ENCODE results near the gene CARD11. TPM values are rescaled to one million over a fixed set of nuclear protein-coding genes. Genes with fewer than 3 reads are reported as not detected.

The CARD11 gene
- polyA plus RNA-seq, 1 experiment = not detected

DNA sequence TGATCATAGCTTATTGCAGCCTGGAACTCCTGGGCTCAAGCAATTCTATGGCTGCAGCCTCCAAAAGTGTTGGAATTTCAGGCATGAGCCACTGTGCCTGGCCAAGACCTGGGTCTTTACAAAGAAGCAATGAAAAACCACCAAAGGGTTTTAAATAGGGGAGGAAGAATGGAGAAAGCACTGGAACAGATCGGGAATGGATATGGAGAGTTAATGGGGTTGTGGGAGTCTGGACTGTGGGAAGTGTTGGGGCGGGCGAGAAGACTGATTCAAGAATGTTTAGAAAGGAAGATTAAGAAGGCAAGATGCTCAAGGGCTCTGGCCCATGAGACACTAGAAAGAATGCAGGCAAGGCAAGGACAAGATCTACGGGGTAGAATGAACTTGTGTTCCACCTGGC, 98.5 kb downstream of the CARD11 start:
- H3K4me3 ChIP-seq (ENCODE audit: low read depth, low read length) = no peak overlapping the region
- ChIA-PET CTCF (no interaction called here), POLR2A (no interaction called here)
- TF ChIP-seq, protein P1, sequence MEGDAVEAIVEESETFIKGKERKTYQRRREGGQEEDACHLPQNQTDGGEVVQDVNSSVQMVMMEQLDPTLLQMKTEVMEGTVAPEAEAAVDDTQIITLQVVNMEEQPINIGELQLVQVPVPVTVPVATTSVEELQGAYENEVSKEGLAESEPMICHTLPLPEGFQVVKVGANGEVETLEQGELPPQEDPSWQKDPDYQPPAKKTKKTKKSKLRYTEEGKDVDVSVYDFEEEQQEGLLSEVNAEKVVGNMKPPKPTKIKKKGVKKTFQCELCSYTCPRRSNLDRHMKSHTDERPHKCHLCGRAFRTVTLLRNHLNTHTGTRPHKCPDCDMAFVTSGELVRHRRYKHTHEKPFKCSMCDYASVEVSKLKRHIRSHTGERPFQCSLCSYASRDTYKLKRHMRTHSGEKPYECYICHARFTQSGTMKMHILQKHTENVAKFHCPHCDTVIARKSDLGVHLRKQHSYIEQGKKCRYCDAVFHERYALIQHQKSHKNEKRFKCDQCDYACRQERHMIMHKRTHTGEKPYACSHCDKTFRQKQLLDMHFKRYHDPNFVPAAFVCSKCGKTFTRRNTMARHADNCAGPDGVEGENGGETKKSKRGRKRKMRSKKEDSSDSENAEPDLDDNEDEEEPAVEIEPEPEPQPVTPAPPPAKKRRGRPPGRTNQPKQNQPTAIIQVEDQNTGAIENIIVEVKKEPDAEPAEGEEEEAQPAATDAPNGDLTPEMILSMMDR (IDR thresholded peaks at IDR 0.05; ENCODE audit: insufficient read depth, low read depth, low read length) = no peak
- H3K27me3 ChIP-seq (ENCODE audit: control insufficient read depth, insufficient read depth, low read length) = no peaks in the 10 kb centered on the region
- no peaks in the 10 kb centered on the region for H3K36me3 ChIP-seq (ENCODE audit: control insufficient read depth, insufficient read depth, low read length)
- no peak for DNase-seq (ENCODE audit: low read depth)

DNA sequence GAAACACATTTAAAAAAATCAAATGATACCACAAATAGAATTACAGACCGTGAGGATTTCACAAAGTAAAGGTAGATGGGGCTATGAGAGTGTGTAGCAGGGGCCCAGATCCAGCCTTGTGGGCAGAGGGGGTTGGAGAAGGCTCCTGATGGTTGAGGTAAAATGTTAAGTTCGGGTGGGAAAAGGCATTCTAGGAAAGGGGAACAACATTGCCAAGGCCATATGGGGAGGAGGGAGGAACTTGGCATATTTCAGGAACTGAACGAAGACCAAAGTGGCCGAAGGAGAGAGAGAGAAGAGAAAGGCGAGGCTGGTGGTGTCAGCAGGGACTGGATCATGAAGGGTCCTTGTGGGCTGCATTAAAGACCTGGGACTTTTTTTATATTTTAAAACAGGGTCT, 98.9 kb downstream of the CARD11 start:
- POLR2A ChIA-PET = no interaction called here
- no peak overlapping the region for H3K4me3 ChIP-seq (ENCODE audit: low read depth, low read length)
- H3K27me3 ChIP-seq (ENCODE audit: control insufficient read depth, insufficient read depth, low read length) = no peaks in the 10 kb centered on the region
- CTCF ChIA-PET = no interaction called here
- H3K36me3 ChIP-seq (ENCODE audit: control insufficient read depth, insufficient read depth, low read length) = no peaks in the 10 kb centered on the region
- DNase-seq (ENCODE audit: low read depth) = no peak
- TF ChIP-seq, protein P1 (IDR thresholded peaks at IDR 0.05; ENCODE audit: insufficient read depth, low read depth, low read length) = no peak

- ChIA-PET CTCF (no interaction called here), POLR2A (no interaction called here)
- Histone ChIP-seq H3K4me3 (ENCODE audit: low read depth, low read length) (no peak overlapping the region), H3K27me3 (ENCODE audit: control insufficient read depth, insufficient read depth, low read length) (no peaks in the 10 kb centered on the region), H3K36me3 (ENCODE audit: control insufficient read depth, insufficient read depth, low read length) (no peaks in the 10 kb centered on the region)
- TF ChIP-seq, protein P1 (IDR thresholded peaks at IDR 0.05; ENCODE audit: insufficient read depth, low read depth, low read length) = no peak
- DNase-seq (ENCODE audit: low read depth) = no peak
These were observed 99.6 kb downstream of the CARD11 start for GRCh38 chr7:2943851-2944601.

DNA sequence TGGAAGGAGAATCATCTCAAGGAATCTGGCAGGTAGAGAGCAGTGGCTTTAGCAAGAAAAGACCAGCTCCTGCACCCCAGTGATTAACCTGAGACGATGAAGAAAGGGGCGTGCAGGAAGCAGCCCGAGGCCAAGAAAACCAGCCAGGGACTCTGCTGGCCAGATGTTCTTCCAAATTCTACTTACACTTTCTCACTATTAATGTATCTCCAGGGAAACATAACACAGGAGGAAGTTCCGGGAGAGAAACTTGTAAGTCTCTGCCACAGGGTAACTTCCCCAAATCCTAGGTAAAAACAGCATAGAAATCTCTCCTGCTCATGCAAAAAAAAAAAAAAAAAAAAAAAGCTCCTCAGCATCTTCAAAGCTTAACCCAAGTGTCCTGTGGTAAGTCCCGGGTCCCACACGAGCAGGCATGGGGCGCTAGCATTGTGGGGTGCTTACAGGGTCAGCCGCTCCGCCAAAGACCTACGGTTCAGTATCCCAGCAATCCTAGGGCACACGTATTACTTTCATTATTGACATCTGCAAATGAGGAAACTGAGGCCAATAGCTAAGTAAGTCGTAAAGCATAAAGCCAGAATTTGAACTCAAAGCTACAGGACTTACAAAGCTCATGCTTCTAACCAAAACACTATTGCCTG, 102.3 kb downstream of the CARD11 start:
- Histone ChIP-seq H3K4me3 (ENCODE audit: low read depth, low read length) (no peak overlapping the region), H3K36me3 (ENCODE audit: control insufficient read depth, insufficient read depth, low read length) (no peaks in the 10 kb centered on the region), H3K27me3 (ENCODE audit: control insufficient read depth, insufficient read depth, low read length) (no peaks in the 10 kb centered on the region)
- POLR2A ChIA-PET = no interaction called here
- CTCF ChIA-PET = no interaction called here
- DNase-seq (ENCODE audit: low read depth) = no peak
- TF ChIP-seq, protein P1 (IDR thresholded peaks at IDR 0.05; ENCODE audit: insufficient read depth, low read depth, low read length) = no peak

- ChIA-PET CTCF (no interaction called here), POLR2A (no interaction called here)
- no peaks in the 10 kb centered on the region for H3K36me3 ChIP-seq (ENCODE audit: control insufficient read depth, insufficient read depth, low read length)
- no peaks in the 10 kb centered on the region for H3K27me3 ChIP-seq (ENCODE audit: control insufficient read depth, insufficient read depth, low read length)
- TF ChIP-seq, protein P1 (IDR thresholded peaks at IDR 0.05; ENCODE audit: insufficient read depth, low read depth, low read length) = no peak
- no peak overlapping the region for H3K4me3 ChIP-seq (ENCODE audit: low read depth, low read length)
- no peak for DNase-seq (ENCODE audit: low read depth)
These were observed 103.2 kb downstream of the CARD11 start for GRCh38 chr7:2940466-2940865.

Data from BJ (cell line).